ENCODE results near the gene COG7. TPM values are rescaled to one million over a fixed set of nuclear protein-coding genes. Genes with fewer than 3 reads are reported as not detected.
"Not testable (repeated sequence)": the region's sequence is repeated elsewhere in the genome, so short reads cannot be mapped to it uniquely, and the experiment has no call there.

COG7 gene
- total RNA-seq, 1 experiment from 2014 or later, result 12.3 TPM

DNA sequence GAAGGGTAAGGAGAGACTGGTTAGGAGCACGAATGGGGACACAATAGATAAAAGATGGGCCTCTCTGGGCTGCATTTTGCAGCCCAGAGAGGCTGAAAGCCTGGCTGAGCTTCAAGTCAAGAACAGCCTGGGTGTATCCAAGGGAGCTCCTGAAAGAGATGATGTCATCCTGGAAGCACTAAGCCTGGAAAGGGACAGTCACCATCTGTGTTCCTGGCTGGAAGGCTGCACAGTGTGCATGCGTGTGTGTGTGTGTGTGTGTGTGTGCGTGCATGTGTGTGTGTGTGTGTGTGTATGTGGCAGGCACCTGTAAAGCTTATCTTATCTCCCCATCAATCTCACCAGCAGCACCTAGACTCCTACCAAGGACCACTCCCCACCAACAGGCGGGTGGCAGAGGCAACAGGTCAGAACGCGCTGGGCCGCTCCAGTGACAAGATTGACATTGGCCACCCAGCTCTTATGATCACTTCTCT, 44.1 kb downstream of the COG7 start:
- H3K27me3 ChIP-seq, result no peaks in the 10 kb centered on the region
- H3K27ac ChIP-seq, result peak overlapping the region; percentile 44
- H3K9me3 ChIP-seq (replicated peaks), result no peaks in the 10 kb centered on the region
- DNase-seq, result peak; percentile 37 to 53
- H3K4me3 ChIP-seq, result no peak overlapping the region
- H3K4me1 ChIP-seq, result peaks cover 7% of the 10 kb centered on the region
- H3K36me3 ChIP-seq, result no peaks in the 10 kb centered on the region

DNA sequence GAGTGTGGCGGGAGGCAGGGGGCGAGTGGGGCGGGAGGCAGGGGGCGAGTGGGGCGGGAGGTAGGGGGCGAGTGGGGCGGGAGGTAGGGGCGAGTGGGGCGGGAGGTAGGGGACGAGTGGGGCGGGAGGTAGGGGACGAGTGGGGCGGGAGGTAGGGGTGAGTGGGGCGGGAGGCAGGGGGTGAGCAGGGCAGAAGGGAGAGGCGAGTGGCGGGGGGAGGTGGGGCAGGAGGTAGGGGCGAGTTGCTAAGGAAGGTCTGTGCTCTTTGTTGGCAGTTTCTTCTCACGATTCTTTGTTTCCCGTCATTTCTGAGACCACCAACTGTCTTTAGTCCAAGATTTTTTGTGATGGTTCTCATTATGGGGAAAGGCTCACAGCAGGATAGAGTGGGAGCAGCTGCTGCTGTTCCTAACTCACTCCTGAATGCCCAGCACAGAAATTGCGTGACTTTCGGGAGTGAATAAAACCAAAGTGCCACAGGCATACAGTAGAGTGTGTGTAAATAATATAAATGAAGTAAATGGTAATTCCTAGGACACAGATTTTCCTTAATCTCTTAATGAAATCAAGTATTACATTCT, 44.7 kb downstream of the COG7 start:
- no peaks in the 10 kb centered on the region for H3K9me3 ChIP-seq (replicated peaks)
- H3K36me3 ChIP-seq, result no peaks in the 10 kb centered on the region
- H3K27ac ChIP-seq, result peak overlapping the region; percentile 44
- no peaks in the 10 kb centered on the region for H3K27me3 ChIP-seq
- H3K4me1 ChIP-seq, result peaks cover 11% of the 10 kb centered on the region
- DNase-seq, result peak in 1 of 2 experiments; percentile 26
- H3K4me3 ChIP-seq, result no peak overlapping the region

DNA sequence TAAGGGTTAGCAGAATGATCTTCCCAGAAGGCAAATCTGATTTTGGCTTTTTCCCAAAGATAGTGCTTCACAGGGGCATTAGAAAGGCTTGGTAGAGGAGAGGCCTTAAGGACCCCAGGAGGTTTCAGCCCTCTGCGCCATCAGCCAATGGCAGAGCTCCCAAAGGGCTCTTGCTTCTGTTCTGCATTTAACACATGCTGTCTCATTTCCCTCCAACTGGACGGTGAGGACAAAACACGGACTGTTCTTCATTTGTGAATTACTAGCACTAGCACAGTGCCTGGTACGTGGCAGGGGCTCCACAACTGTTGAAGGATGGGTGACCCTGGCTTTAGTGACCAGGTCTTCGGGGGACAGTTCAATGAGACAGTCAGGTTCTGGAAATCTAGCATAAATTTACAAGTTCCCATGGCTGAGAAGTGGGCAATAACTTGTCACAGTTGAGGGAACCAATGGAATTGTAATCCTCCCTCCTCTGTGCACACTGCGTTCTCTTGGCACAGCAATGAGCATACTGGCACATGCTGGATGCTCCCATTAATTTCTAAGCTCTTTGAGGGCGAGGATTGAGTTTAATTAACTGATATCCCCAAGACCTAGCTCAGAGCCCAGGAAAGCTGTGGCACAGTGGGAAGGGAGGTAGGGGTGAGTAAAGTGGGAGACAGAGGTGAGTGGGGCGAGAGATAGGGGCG, 45.4 kb downstream of the COG7 start:
- Histone ChIP-seq H3K4me1 (peaks cover 14% of the 10 kb centered on the region), H3K36me3 (peaks cover 7% of the 10 kb centered on the region; the same call in 1 of the 2 replicates), H3K9me3 (replicated peaks) (no peaks in the 10 kb centered on the region), H3K27ac (no peak overlapping the region), H3K27me3 (no peaks in the 10 kb centered on the region), H3K4me3 (no peak overlapping the region)
- no peak for DNase-seq

GRCh38 chr16:23406546-23407240, 46.3 kb downstream of the COG7 start:
- H3K27ac ChIP-seq, result no peak overlapping the region
- no peaks in the 10 kb centered on the region for H3K9me3 ChIP-seq (replicated peaks)
- H3K4me1 ChIP-seq, result peaks cover 14% of the 10 kb centered on the region
- no peak for DNase-seq
- no peaks in the 10 kb centered on the region for H3K27me3 ChIP-seq
- H3K4me3 ChIP-seq, result no peak overlapping the region
- peaks cover 7% of the 10 kb centered on the region; the same call in 1 of the 2 replicates for H3K36me3 ChIP-seq

DNA sequence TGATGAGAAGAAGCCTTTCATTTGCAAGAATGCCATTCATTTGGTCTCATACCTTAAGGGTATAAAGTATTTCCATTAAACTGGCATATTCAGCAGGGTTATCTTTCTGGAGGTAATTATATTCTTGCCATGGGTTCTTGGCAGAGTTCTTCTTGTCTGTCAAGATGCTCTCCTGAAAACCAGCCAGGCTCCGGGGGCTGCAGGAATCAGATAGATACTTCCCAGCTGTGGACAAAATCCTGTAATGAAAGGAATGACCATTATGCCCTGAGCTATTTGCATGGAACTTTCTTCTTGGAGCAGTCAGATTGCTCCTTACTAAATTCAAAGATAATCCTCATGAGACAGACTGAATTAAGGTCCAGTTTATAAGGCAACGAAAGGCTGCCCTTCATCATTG, 47.0 kb downstream of the COG7 start:
- no peak overlapping the region for H3K4me3 ChIP-seq
- no peak overlapping the region for H3K27ac ChIP-seq
- no peak for DNase-seq
- H3K9me3 ChIP-seq (replicated peaks), result no peaks in the 10 kb centered on the region
- H3K27me3 ChIP-seq, result no peaks in the 10 kb centered on the region
- peaks cover 7% of the 10 kb centered on the region; the same call in 1 of the 2 replicates for H3K36me3 ChIP-seq
- peaks cover 14% of the 10 kb centered on the region for H3K4me1 ChIP-seq

DNA sequence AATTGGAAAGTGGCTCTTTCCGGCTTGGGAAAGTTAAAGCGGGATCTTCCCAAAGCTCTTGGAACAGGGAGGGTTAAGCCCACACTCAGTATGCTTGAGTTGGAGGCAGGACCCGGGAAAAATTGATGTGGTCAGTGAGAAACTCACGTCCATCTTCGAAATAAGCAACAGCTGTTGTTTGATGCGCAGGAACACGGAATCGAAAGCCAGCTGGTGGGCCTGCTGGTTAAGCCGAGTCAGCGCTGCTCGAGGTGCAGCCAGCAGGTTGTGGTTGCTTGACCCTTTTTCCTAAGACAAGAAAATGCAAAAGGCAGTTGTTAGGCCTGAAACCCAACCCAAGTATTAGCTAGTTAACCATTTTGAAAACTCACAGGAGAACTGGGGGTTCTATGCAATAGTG, 49.4 kb downstream of the COG7 start:
- peak; percentile 68 to 70 for DNase-seq

DNA sequence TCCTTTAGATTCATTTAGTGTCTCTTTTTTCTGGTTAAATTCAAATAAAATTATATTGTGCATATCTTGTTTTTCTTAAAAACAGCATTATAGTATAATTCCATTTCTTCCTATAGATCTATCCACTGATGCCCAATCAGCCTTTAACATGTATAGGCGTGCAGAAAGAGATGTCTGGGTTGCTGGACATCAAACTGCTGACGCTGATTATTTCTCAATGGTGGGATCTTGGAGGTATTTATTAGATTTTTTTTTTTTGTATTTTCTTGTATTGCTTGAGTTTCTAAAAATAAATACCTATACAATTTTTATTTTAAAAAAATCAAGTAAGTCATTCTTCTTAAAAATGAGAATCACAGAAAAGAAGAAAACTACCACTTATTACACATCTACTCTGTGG, 50.9 kb downstream of the COG7 start:
- H3K27ac ChIP-seq, result no peak overlapping the region
- no peak for DNase-seq
- peaks cover 8% of the 10 kb centered on the region; the same call in 1 of the 2 replicates for H3K36me3 ChIP-seq
- no peak overlapping the region for H3K4me3 ChIP-seq
- H3K27me3 ChIP-seq, result no peaks in the 10 kb centered on the region
- H3K4me1 ChIP-seq, result peaks cover 14% of the 10 kb centered on the region
- H3K9me3 ChIP-seq (replicated peaks), result no peaks in the 10 kb centered on the region

More for the DNA sequence above, 49.4 kb downstream of the COG7 start:
- Histone ChIP-seq H3K4me3 (no peak overlapping the region), H3K9me3 (replicated peaks) (no peaks in the 10 kb centered on the region), H3K27me3 (no peaks in the 10 kb centered on the region), H3K27ac (peak overlapping the region; percentile 20), H3K36me3 (peaks cover 8% of the 10 kb centered on the region; the same call in 1 of the 2 replicates), H3K4me1 (peaks cover 14% of the 10 kb centered on the region)

GRCh38 chr16:23401139-23401538, 51.9 kb downstream of the COG7 start:
- Histone ChIP-seq H3K27ac (no peak overlapping the region), H3K36me3 (peaks cover 8% of the 10 kb centered on the region; the same call in 1 of the 2 replicates), H3K4me1 (peaks cover 14% of the 10 kb centered on the region), H3K4me3 (no peak overlapping the region), H3K9me3 (replicated peaks) (no peaks in the 10 kb centered on the region), H3K27me3 (no peaks in the 10 kb centered on the region)
- no peak for DNase-seq

- not testable (repeated sequence) for H3K4me3 ChIP-seq; H3K9me3 ChIP-seq (replicated peaks); H3K36me3 ChIP-seq; H3K27ac ChIP-seq; H3K27me3 ChIP-seq
- peaks cover 14% of the 10 kb centered on the region for H3K4me1 ChIP-seq
- DNase-seq, result peak in 1 of 2 experiments; percentile 10
These were observed 52.5 kb downstream of the COG7 start for GRCh38 chr16:23400447-23400846.

DNA sequence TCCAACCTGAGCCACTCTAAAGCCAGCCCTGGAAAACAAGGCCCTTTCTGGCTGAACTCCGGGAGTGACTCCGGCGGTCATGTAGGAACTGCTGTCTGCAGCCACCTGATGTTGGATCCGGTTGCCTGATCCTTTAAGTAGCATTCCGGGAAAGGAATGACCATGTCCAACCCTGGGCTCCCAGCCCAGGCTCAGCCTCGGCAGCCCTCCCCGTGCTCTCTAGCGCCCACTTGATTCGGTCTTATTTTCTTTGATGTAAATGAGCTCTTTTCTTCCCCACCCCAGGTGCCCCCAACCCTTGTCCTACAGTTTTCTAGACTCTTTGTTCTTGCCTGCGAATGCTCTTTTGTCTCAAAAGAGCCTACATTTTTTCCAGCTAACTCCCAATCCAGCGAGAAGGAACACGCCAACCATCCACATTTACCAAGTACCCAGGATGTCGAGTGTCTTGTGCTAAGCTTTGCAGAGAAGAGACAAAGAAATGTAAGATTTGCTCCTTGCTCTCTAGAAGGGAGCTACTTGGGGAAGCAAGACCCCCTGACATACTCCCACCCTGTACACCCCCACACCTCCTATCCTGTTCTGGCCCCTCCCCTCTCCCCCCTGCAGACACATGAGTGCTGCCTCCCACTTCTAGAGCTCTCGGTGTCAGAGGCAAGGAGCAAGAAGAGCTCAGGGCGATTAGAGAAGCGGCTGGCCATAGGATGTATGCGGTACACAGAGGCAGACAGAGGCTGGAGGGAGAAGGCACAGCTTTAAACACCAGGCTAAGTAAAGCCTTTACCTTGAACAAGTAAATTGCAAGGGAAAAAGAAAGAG, 53.8 kb downstream of the COG7 start:
- peaks cover 8% of the 10 kb centered on the region; the same call in 1 of the 2 replicates for H3K36me3 ChIP-seq
- no peak for DNase-seq
- H3K4me1 ChIP-seq, result peaks cover 11% of the 10 kb centered on the region
- no peaks in the 10 kb centered on the region for H3K27me3 ChIP-seq
- H3K9me3 ChIP-seq (replicated peaks), result no peaks in the 10 kb centered on the region
- no peak overlapping the region for H3K27ac ChIP-seq
- no peak overlapping the region for H3K4me3 ChIP-seq

GRCh38 chr16:23397464-23397863, 55.5 kb downstream of the COG7 start:
- Histone ChIP-seq H3K4me3 (no peak overlapping the region), H3K27me3 (no peaks in the 10 kb centered on the region), H3K4me1 (no peaks in the 10 kb centered on the region), H3K27ac (no peak overlapping the region), H3K36me3 (0 out of 2 replicates have a peak, but pooled peaks cover 2% of the 10 kb centered on the region), H3K9me3 (replicated peaks) (no peaks in the 10 kb centered on the region)
- DNase-seq, result no peak

- H3K36me3 ChIP-seq, result 0 out of 2 replicates have a peak, but pooled peaks cover 2% of the 10 kb centered on the region
- no peak overlapping the region for H3K4me3 ChIP-seq
- peak; percentile 41 to 49 for DNase-seq
- no peaks in the 10 kb centered on the region for H3K4me1 ChIP-seq
- H3K27ac ChIP-seq, result no peak overlapping the region
- H3K27me3 ChIP-seq, result no peaks in the 10 kb centered on the region
- no peaks in the 10 kb centered on the region for H3K9me3 ChIP-seq (replicated peaks)
These were observed 57.3 kb downstream of the COG7 start for GRCh38 chr16:23395732-23396131.

- Histone ChIP-seq H3K9me3 (replicated peaks) (no peaks in the 10 kb centered on the region), H3K4me1 (no peaks in the 10 kb centered on the region), H3K27me3 (no peaks in the 10 kb centered on the region), H3K27ac (no peak overlapping the region), H3K36me3 (no peaks in the 10 kb centered on the region), H3K4me3 (no peak overlapping the region)
- no peak for DNase-seq
These were observed 58.7 kb downstream of the COG7 start for GRCh38 chr16:23394141-23394831.

DNA sequence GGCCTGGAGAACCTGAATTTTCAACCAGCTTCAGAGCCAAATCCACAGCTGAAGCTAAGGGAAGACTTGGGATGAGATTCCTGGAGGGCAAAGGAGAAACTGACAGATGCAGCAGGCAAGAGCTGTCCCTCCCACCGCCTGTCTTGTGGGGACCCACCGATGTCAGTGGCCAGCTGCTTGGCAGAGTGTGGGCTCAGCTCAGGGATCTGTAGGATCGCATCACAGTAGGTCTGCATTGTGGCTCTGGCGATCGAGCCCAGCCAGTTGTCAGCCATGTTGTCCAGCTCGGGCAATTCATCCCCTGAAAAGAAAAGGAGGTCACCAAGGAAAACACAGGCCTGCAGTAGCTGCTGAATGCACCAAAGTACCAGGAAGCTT, 60.8 kb downstream of the COG7 start:
- H3K36me3 ChIP-seq, result no peaks in the 10 kb centered on the region
- H3K4me3 ChIP-seq, result no peak overlapping the region
- no peak overlapping the region for H3K27ac ChIP-seq
- no peak for DNase-seq
- H3K9me3 ChIP-seq (replicated peaks), result no peaks in the 10 kb centered on the region
- H3K27me3 ChIP-seq, result no peaks in the 10 kb centered on the region
- H3K4me1 ChIP-seq, result no peaks in the 10 kb centered on the region
